ENCODE data around the gene CDC40.

CDC40 gene

DNA sequence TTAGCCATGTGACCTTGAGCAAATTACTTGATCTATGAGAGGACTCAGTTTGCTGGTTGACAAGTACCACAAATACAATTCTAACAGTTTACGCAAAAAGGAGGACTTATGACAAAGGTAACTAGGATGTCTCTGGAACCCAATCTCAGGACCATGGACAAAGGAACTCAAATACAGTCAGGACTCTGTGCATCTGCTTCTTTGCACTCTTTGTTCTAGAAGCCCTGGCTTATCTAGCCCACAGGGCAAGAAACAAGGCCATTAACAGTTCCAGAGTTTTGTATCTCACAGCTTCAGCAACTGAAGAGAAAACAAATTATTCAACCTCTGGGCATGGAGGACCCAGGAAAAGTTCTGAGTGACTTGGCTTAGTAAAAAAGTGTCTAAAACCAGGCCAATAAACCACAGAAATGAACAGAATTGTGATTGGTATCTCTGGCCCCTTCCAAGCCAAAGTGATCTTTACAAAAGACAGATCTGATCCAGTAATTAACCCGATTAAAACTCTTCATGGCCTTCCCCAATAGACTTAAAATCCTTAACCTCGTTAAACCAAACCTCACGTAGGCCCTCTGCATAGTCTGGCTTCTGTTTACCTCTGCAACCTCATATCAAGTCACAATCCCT is 6.6 kb upstream of the CDC40 start:
- TF ChIP-seq, protein P1, sequence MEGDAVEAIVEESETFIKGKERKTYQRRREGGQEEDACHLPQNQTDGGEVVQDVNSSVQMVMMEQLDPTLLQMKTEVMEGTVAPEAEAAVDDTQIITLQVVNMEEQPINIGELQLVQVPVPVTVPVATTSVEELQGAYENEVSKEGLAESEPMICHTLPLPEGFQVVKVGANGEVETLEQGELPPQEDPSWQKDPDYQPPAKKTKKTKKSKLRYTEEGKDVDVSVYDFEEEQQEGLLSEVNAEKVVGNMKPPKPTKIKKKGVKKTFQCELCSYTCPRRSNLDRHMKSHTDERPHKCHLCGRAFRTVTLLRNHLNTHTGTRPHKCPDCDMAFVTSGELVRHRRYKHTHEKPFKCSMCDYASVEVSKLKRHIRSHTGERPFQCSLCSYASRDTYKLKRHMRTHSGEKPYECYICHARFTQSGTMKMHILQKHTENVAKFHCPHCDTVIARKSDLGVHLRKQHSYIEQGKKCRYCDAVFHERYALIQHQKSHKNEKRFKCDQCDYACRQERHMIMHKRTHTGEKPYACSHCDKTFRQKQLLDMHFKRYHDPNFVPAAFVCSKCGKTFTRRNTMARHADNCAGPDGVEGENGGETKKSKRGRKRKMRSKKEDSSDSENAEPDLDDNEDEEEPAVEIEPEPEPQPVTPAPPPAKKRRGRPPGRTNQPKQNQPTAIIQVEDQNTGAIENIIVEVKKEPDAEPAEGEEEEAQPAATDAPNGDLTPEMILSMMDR (IDR thresholded peaks at IDR 0.05; ENCODE audit: low read depth, low read length) = no peak

GRCh38 chr6:110178626-110179405 is 1.4 kb upstream of the CDC40 start:
- H3K4me3 ChIP-seq (ENCODE audit: low read depth, low read length) = peak overlapping the region; percentile 88
- TF ChIP-seq, protein P1 (IDR thresholded peaks at IDR 0.05; ENCODE audit: low read depth, low read length) = peak; percentile 62

More for the DNA sequence above, 6.6 kb upstream of the CDC40 start:
- no peak overlapping the region for H3K4me3 ChIP-seq (ENCODE audit: low read depth, low read length)

- H3K4me3 ChIP-seq (ENCODE audit: low read depth, low read length) = peak within 1 kb of the TSS; percentile 99
- TF ChIP-seq, protein P1 (IDR thresholded peaks at IDR 0.05; ENCODE audit: low read depth, low read length) = no peak
These were observed 610 bp upstream of the CDC40 start, which contains the start of gene WASF1 for GRCh38 chr6:110179406-110180227. Gene WASF1 (minus strand): TSS chr6:110179670. CDS start chr6:110127601, 52,069 bp downstream.

DNA sequence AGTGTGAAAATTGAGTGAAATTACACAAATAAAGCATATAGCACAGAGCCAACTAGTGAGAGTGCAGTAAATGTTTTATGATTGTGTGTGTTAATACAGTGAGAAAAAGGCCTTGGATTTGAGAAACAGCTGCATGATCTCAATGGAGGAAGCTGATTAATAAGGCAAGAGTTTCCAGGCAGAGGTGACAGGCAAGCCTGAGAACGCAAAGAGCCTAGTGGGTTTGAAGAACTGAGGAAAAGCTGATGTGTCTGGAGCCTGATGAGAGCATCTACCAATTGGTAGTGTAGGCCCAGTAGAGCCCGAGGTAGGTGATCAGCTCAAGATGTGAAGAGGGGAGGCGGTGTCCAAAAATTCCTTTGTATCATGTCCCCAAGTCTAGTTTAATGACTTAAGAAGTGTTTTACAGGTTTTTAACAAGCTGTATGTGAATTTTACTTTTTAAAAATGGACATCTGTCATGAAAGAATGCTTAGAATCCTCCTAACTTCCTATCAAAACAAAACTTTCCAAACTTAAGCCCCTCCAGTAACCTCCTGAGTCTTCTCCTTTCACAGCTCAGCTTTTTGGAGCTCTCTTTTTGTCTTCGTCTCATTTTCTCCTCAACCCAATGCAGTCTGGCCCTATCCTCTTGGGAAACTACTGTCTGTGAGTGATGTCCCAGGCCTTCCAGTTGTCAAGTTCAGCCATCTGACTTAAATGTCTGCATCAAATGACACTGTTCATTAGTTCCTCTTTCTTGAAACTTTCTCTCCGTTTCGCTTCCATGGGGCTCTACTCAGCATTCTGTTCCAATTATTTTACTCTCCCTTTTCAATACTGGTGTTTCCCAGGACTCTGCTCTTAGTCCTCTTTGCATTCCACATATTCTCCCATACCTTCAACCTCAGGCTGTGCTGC is 1.2 kb downstream of the CDC40 start:
- peak overlapping the region; percentile 99 for H3K4me3 ChIP-seq (ENCODE audit: low read depth, low read length)
- TF ChIP-seq, protein P1 (IDR thresholded peaks at IDR 0.05; ENCODE audit: low read depth, low read length) = no peak

GRCh38 chr6:110183292-110183885 is 3.2 kb downstream of the CDC40 start:
- no peak overlapping the region for H3K4me3 ChIP-seq (ENCODE audit: low read depth, low read length)
- TF ChIP-seq, protein P1 (IDR thresholded peaks at IDR 0.05; ENCODE audit: low read depth, low read length) = no peak

DNA sequence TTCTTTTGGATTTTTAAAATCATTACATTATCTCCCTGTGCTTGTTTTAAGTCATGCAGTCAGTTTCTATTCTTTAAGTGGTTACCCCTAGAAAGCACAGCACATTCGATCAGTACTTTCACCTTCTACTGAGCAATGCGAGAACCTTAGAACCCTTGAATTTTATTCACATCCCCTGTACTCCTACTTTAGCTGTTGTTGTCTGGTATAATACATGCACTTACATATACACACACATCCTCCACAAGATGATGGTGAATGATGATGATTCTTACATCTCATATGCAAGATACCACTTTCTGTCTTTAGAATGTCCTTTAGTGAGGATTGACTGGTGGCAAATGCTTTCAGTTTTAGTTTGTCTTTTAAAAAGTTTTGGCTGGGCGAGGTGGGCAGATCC is 5.7 kb downstream of the CDC40 start:
- H3K4me3 ChIP-seq (ENCODE audit: low read depth, low read length) = no peak overlapping the region
- TF ChIP-seq, protein P1 (IDR thresholded peaks at IDR 0.05; ENCODE audit: low read depth, low read length) = no peak

All from WI38 (cell line).